K562 (cell line): Measurements from ENCODE around the gene PIH1D1. TPM values are rescaled to one million over a fixed set of nuclear protein-coding genes. Genes with fewer than 3 reads are reported as not detected.

Experiments
- ATAC-seq: fragments of 200-7000 bp; cut with Tn5 transposase; 3 replicates; pipeline ENCODE4 v1.9.1; 2020; ENCODE audit warnings: moderate library complexity
- BruUV-seq: library from RNA; stranded (reverse); fragments of 400-500 nt; replicated peaks from 2 replicates; lab custom pipeline; 2021; lab: Mats Ljungman, UMichigan
- CTCF ChIA-PET: fragments of 300-600 bp; formaldehyde crosslinking; extraction: SDS; loops from one replicate; lab custom pipeline; 2021; ENCODE audit warnings: low intra/inter-chr PET ratio; lab: Yijun Ruan, JAX
- POLR2A ChIA-PET: fragments of 300-600, 350-650 bp; sonication (Branson Sonifier 250); formaldehyde crosslinking; extraction: SDS; loops from one replicate; lab custom pipeline; 2021; ENCODE audit warnings: antibody characterized with exemption, inconsistent platforms; lab: Yijun Ruan, JAX
- DNase-seq, 4 experiments: peaks; one replicate each; pipeline versions ENCODE4 v3.0.0 to v3.0.0-alpha.2; 2011 to 2018; ENCODE audit warnings: low spot score in 3 of 4, mixed read lengths in 3 of 4; ENCODE audit errors: extremely low read depth in 1 of 4
- FAIRE-seq: peaks from 2 replicates; lab custom pipeline; 2011; peaks lifted over from hg19 to GRCh38; lab: Jason Lieb, UNC
- H2AFZ ChIP-seq: 2 replicates; pipeline ENCODE4 v1.6.0; 2011; ENCODE audit warnings: low read depth, low read length, control low read depth, inconsistent platforms
- H3K27ac ChIP-seq: fragments of 200-600 bp; 3 replicates; pipeline ENCODE4 v1.8.0; 2011; ENCODE audit warnings: low read depth, mild to moderate bottlenecking, control low read depth, inconsistent platforms, low read length, moderate library complexity, mixed read lengths; ENCODE audit errors: extremely low read depth
- H3K27me3 ChIP-seq, 2 experiments: fragments of 300-600 bp in 1 of 2; 2 replicates in 1 of 2; 3 replicates in 1 of 2; pipeline versions ENCODE4 v1.6.0 to v1.8.0; 2011; ENCODE audit warnings: inconsistent platforms in 2 of 2, low read length in 2 of 2, mild to moderate bottlenecking in 1 of 2, mixed read lengths in 1 of 2, moderate library complexity in 1 of 2; ENCODE audit not compliant: control insufficient read depth in 2 of 2, insufficient read depth in 2 of 2
- H3K36me3 ChIP-seq: fragments of 300-600 bp; 3 replicates; pipeline ENCODE4 v1.8.0; 2011; ENCODE audit warnings: mild to moderate bottlenecking, low read length, inconsistent platforms; ENCODE audit not compliant: control insufficient read depth, insufficient read depth
- H3K4me1 ChIP-seq, 2 experiments: fragments of 200-600 bp in 1 of 2; replicated peaks in 1 of 2; 2 replicates in 1 of 2; 3 replicates in 1 of 2; pipeline versions ENCODE4 v1.5.1 to v1.8.0; 2011; ENCODE audit warnings: inconsistent platforms in 2 of 2, low read length in 2 of 2, mild to moderate bottlenecking in 1 of 2, mixed read lengths in 1 of 2, moderate library complexity in 1 of 2; ENCODE audit not compliant: control insufficient read depth in 2 of 2, insufficient read depth in 2 of 2
- H3K4me2 ChIP-seq: 2 replicates; pipeline ENCODE4 v1.6.1; 2011; ENCODE audit warnings: low read length, control low read depth, inconsistent platforms, mixed read lengths; ENCODE audit not compliant: insufficient read depth
- H3K4me3 ChIP-seq: fragments of 200-600 bp; sonication (generic), shearing (Covaris generic); 2 replicates; pipeline ENCODE4 v1.5.1; 2016; ENCODE audit warnings: control low read depth, inconsistent platforms
- H3K79me2 ChIP-seq: fragments of 200-600 bp; 3 replicates; pipeline ENCODE4 v1.8.0; 2011; ENCODE audit warnings: low read length, inconsistent platforms; ENCODE audit not compliant: control insufficient read depth, insufficient read depth
- H3K9ac ChIP-seq, 2 experiments: 2 replicates each; pipeline versions ENCODE4 v1.6.0 to v1.6.1; 2011; ENCODE audit warnings: low read depth in 2 of 2, low read length in 2 of 2, control low read depth in 1 of 2, inconsistent platforms in 1 of 2, mild to moderate bottlenecking in 1 of 2, mixed read lengths in 1 of 2; ENCODE audit not compliant: insufficient read depth in 1 of 2
- H3K9me1 ChIP-seq: one replicate; pipeline ENCODE4 v1.6.0; 2011; ENCODE audit warnings: inconsistent platforms, mild to moderate bottlenecking, low read length, moderate library complexity; ENCODE audit not compliant: control insufficient read depth, insufficient read depth
- H3K9me3 ChIP-seq: replicated peaks from 2 replicates; pipeline ENCODE4 v1.5.1; 2011; ENCODE audit warnings: low read depth, low read length, inconsistent platforms; ENCODE audit not compliant: control insufficient read depth, insufficient read depth
- H4K20me1 ChIP-seq: replicated peaks from 2 replicates; pipeline ENCODE4 v1.6.1; 2011; ENCODE audit warnings: low read length, inconsistent platforms, mixed read lengths; ENCODE audit not compliant: control insufficient read depth, insufficient read depth
- SOX6 ChIP-seq: fragments of 450-650 bp; IDR thresholded peaks from 2 replicates; pipeline ENCODE4 v1.6.1; 2014; ENCODE audit warnings: mild to moderate bottlenecking
- TFAP4 ChIP-seq: sonication (generic); formaldehyde crosslinking; IDR thresholded peaks from 2 replicates; pipeline ENCODE4 v1.8.0; 2022; ENCODE audit warnings: missing genetic modification reagents, mild to moderate bottlenecking, moderate library complexity, borderline replicate concordance
- XRCC5 ChIP-seq: fragments of 200-400 bp; formaldehyde crosslinking; IDR thresholded peaks from 2 replicates; pipeline ENCODE4 v1.6.1; 2017; ENCODE audit warnings: low read depth, mild to moderate bottlenecking, low read length
- ZNF584 ChIP-seq: fragments of 200-800 bp; sonication (Bioruptor generic); IDR thresholded peaks from 2 replicates; pipeline ENCODE4 v1.6.1; 2016; ENCODE audit warnings: low read depth, mild to moderate bottlenecking, missing genetic modification characterization, missing compliant biosample characterization
- WGBS: fragments of 100-300 bp; shearing (Covaris generic); methylation state at CpG from one replicate; pipeline ENCODE4 v1.1.6; 2016; ENCODE audit warnings: low coverage, mixed read lengths; ENCODE audit not compliant: insufficient coverage; ENCODE audit errors: missing lambda C conversion rate; 5-methylcytosine and 5-hydroxymethylcytosine counted together
- in situ Hi-C: fragments of 300-500 bp; cut with MboI; formaldehyde crosslinking; loops from 4 replicates; pipeline ENCODE4 v1.15.0; 2018; ENCODE audit warnings: inconsistent platforms, mixed read lengths
- intact Hi-C: fragments of 100-400 bp; cut with micrococcal nuclease; formaldehyde crosslinking; loops from 2 replicates; pipeline ENCODE4 v1.14.2; 2022
- polyA plus RNA-seq, 8 experiments: library from polyadenylated mRNA; depleted of rRNA in 4 of 8; stranded (reverse) in 5 of 8; unstranded in 3 of 8; fragments of >200 nt; fragmentation: Nextera tagmentation in 2 of 8; fragmentation: Illumina TruSeq in 1 of 8; extraction: Ambion mirVana in 2 of 8; extraction: Trizol in 1 of 8; gene quantifications; 2 replicates each; pipeline versions ENCODE4 v1.2.1 to v1.2.3, GENCODE V29; 2011 to 2014; ENCODE audit warnings: inconsistent platforms in 1 of 8, missing spikeins in 1 of 8
- total RNA-seq, 7 experiments: library from RNA; depleted of rRNA in 6 of 7; stranded (reverse); fragments of >200 nt in 6 of 7; fragmentation: Illumina TruSeq in 2 of 7; extraction: Trizol in 2 of 7; gene quantifications; 2 replicates each; pipeline versions ENCODE4 v1.2.1 to v1.2.3, GENCODE V29; 2011 to 2021; ENCODE audit warnings: low replicate concordance in 1 of 7

PIH1D1 gene
- total and polyA plus RNA-seq, 9 of the 15 experiments (the other 6 are each of a cell fraction or from before 2014, with no cell fraction given), result 26.5 to 224 (median 137) TPM

GRCh38 chr19:49398001-49398615 lies 53.5 kb downstream of the PIH1D1 start:
- Histone ChIP-seq H3K9me1 (no peaks in the 10 kb centered on the region), H3K27me3 (no peaks in the 10 kb centered on the region), H3K36me3 (no peaks in the 10 kb centered on the region), H3K79me2 (no peaks in the 10 kb centered on the region), H3K9ac (peak overlapping the region in 1 of 2 experiments; percentile 73; a peak in 2 of 4 replicates), H3K27ac (no peak overlapping the region), H4K20me1 (no peaks in the 10 kb centered on the region), H3K4me3 (no peak overlapping the region), H3K4me1 (peaks cover 0 to 21% of the 10 kb centered on the region in 2 experiments; a peak in 3 of 5 replicates), H3K4me2 (no peak overlapping the region), H2AFZ (0 out of 2 replicates have a peak overlapping the region, but pooled peaks have one; percentile 34), H3K9me3 (no peaks in the 10 kb centered on the region)
- FAIRE-seq (no peak), ATAC-seq (no peak), DNase-seq (no peak)
- no TSS peak for BruUV-seq
- in situ Hi-C loops (no loop called here), intact Hi-C loops (no loop called here)
- WGBS, result 24% methylated on average over 10 of the region's 11 CpGs
- ChIA-PET CTCF (no interaction called here), POLR2A (interaction anchor here (1.0 to 1.9 kb wide), 2 partner anchors 9 to 13 kb away, joined by 4 to 8 read pairs; no protein-coding TSS in a partner anchor)
- TF ChIP-seq SOX6 (0 out of 2 replicates have a peak, but pooled peaks have one; percentile 22), ZNF584 (CRISPR knock-in tag) (no peak), TFAP4 (CRISPR knock-in tag) (0 out of 2 replicates have a peak, but pooled peaks have one; percentile 21), XRCC5 (no peak)
